Osteoblast (primary cell): Measurements from ENCODE around the gene C3AR1. TPM values are rescaled to one million over a fixed set of nuclear protein-coding genes. Genes with fewer than 3 reads are reported as not detected.

Source experiments
- DNase-seq: peaks from one replicate; pipeline ENCODE4 v3.0.0; 2011; ENCODE audit warnings: low spot score, mixed read lengths; ENCODE audit not compliant: insufficient read length; ENCODE audit errors: missing footprints
- H2AFZ ChIP-seq: 2 replicates; pipeline ENCODE4 v1.6.0; 2011; ENCODE audit warnings: mild to moderate bottlenecking, low read length
- H3K27ac ChIP-seq: 2 replicates; pipeline ENCODE4 v1.5.1; 2011; ENCODE audit warnings: mild to moderate bottlenecking, low read depth, low read length, moderate library complexity
- H3K27me3 ChIP-seq: 2 replicates; pipeline ENCODE4 v1.6.0; 2012; ENCODE audit warnings: mild to moderate bottlenecking, control low read depth, inconsistent platforms, low read length, moderate library complexity; ENCODE audit not compliant: insufficient read depth
- H3K36me3 ChIP-seq: 2 replicates; pipeline ENCODE4 v1.5.1; 2011; ENCODE audit warnings: mild to moderate bottlenecking, low read length, control low read depth, moderate library complexity; ENCODE audit not compliant: insufficient read depth
- H3K4me1 ChIP-seq: 2 replicates; pipeline ENCODE4 v1.5.1; 2011; ENCODE audit warnings: mild to moderate bottlenecking, low read length, control low read depth, moderate library complexity; ENCODE audit not compliant: insufficient read depth
- H3K4me2 ChIP-seq: 2 replicates; pipeline ENCODE4 v1.6.0; 2011; ENCODE audit warnings: mild to moderate bottlenecking, low read length; ENCODE audit not compliant: insufficient read depth
- H3K4me3 ChIP-seq: fragments of 200-600 bp; sonication (generic); 3 replicates; pipeline ENCODE4 v1.5.1; 2012; ENCODE audit warnings: mild to moderate bottlenecking, low read length, inconsistent platforms; ENCODE audit not compliant: insufficient read depth
- H3K79me2 ChIP-seq: 2 replicates; pipeline ENCODE4 v1.6.0; 2012; ENCODE audit warnings: mild to moderate bottlenecking, low read length, control low read depth, inconsistent platforms; ENCODE audit not compliant: insufficient read depth
- H3K9me3 ChIP-seq: 2 replicates; pipeline ENCODE4 v1.5.1; 2011; ENCODE audit warnings: low read depth, low read length, control low read depth
- H4K20me1 ChIP-seq: 2 replicates; pipeline ENCODE4 v1.6.0; 2012; ENCODE audit warnings: mild to moderate bottlenecking, low read length, control low read depth; ENCODE audit not compliant: insufficient read depth
- total RNA-seq: library from RNA; depleted of rRNA; stranded (reverse); fragments of >200 nt; gene quantifications from 2 replicates; pipeline ENCODE4 v1.2.3, GENCODE V29; 2012
- TF ChIP-seq, protein P1 (sequence below): IDR thresholded peaks from 2 replicates; pipeline ENCODE4 v1.5.1; 2011; ENCODE audit warnings: mild to moderate bottlenecking, low read depth, low read length, moderate library complexity; ENCODE audit errors: extremely low read depth

Gene C3AR1
- total RNA-seq, 1 donor = 0.72 TPM

DNA sequence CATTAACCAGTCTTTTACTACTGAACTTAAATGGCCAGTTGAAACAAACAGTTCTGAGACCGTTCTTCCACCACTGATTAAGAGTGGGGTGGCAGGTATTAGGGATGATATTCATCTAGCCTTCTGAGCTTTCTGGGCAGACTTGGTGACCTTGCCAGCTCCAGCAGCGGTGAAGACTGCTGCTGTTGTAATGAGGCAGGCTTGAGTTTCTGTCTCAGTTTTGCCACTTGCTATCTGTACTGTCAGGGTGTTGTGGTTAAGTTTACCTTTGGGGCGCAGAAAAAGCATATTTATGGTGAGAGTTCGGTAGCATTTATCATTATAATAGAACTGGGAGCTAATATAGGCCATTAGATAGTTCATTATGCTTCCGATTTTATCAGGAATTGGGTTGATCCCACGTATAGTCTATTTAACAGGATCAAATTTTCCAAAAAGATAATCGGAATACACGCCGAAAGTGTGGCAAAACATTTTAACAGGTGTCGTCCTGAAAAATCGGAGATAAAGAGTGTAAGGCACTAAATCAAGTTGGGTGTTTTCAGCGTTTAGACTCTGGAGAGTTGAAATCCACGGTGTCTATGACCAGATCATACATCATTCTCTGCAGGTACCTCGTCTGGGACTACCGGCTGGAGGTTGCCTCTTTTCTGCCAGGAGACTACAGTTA is 15.2 kb upstream of the C3AR1 start:
- peaks cover 9% of the 10 kb centered on the region for H4K20me1 ChIP-seq
- H3K4me2 ChIP-seq = peak overlapping the region; percentile 99
- H3K9me3 ChIP-seq = no peaks in the 10 kb centered on the region
- DNase-seq = no peak
- peak overlapping the region; percentile 87 for H3K4me3 ChIP-seq
- peaks cover 18% of the 10 kb centered on the region for H3K4me1 ChIP-seq
- peaks cover 51% of the 10 kb centered on the region for H3K79me2 ChIP-seq
- no peaks in the 10 kb centered on the region for H3K36me3 ChIP-seq
- TF ChIP-seq, protein P1, sequence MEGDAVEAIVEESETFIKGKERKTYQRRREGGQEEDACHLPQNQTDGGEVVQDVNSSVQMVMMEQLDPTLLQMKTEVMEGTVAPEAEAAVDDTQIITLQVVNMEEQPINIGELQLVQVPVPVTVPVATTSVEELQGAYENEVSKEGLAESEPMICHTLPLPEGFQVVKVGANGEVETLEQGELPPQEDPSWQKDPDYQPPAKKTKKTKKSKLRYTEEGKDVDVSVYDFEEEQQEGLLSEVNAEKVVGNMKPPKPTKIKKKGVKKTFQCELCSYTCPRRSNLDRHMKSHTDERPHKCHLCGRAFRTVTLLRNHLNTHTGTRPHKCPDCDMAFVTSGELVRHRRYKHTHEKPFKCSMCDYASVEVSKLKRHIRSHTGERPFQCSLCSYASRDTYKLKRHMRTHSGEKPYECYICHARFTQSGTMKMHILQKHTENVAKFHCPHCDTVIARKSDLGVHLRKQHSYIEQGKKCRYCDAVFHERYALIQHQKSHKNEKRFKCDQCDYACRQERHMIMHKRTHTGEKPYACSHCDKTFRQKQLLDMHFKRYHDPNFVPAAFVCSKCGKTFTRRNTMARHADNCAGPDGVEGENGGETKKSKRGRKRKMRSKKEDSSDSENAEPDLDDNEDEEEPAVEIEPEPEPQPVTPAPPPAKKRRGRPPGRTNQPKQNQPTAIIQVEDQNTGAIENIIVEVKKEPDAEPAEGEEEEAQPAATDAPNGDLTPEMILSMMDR = no peak
- H3K27ac ChIP-seq = peak overlapping the region; percentile 95
- no peaks in the 10 kb centered on the region for H3K27me3 ChIP-seq
- peak overlapping the region; percentile 99 for H2AFZ ChIP-seq

DNA sequence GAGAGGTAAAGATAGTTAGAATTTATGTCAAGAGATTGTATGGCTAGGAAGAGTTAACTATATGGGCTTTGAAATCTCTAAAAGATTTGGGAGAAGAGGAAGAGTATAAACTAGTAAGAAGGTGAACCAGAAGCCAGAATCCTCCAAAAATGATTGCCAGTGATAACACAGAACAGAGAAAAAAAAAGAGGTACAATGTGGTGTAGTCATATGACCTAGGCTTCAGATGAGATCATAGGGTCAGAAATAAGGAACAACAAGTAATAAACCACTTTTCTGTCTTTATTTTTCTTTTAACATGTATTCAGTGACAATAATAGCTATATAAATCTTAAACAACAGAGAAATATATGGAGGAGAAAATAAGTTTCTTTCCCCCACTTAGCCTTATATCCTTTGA is 14.0 kb upstream of the C3AR1 start:
- H3K36me3 ChIP-seq = no peaks in the 10 kb centered on the region
- H3K4me2 ChIP-seq = no peak overlapping the region
- H4K20me1 ChIP-seq = peaks cover 7% of the 10 kb centered on the region
- H2AFZ ChIP-seq = no peak overlapping the region
- peaks cover 18% of the 10 kb centered on the region for H3K4me1 ChIP-seq
- H3K4me3 ChIP-seq = no peak overlapping the region
- no peaks in the 10 kb centered on the region for H3K27me3 ChIP-seq
- H3K9me3 ChIP-seq = no peaks in the 10 kb centered on the region
- H3K27ac ChIP-seq = no peak overlapping the region
- no peak for DNase-seq
- TF ChIP-seq, protein P1 = no peak
- H3K79me2 ChIP-seq = peaks cover 38% of the 10 kb centered on the region

DNA sequence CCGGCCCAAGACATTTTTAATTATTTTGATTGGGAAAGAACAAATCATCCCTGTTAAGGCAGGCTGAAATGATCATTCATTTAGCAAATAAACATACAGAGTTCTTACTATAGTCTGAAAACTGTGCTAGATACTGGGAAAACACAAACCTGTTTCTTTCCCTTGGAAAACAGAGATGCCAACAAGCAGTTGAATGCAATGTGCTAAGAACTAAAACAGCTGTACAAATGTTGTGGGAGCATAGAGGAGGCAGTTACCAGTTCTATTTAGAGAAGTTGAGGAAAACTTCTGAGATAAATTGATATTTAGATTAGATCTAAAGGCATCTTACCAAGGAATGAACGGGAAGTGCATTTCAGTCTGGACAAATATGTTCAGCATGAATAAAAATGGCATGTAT is 12.8 kb upstream of the C3AR1 start:
- no peak for DNase-seq
- Histone ChIP-seq H3K27me3 (no peaks in the 10 kb centered on the region), H4K20me1 (peaks cover 5% of the 10 kb centered on the region), H3K4me3 (no peak overlapping the region), H3K4me1 (peaks cover 18% of the 10 kb centered on the region), H3K4me2 (no peak overlapping the region), H2AFZ (no peak overlapping the region), H3K36me3 (no peaks in the 10 kb centered on the region), H3K9me3 (no peaks in the 10 kb centered on the region), H3K27ac (no peak overlapping the region), H3K79me2 (peaks cover 27% of the 10 kb centered on the region)
- TF ChIP-seq, protein P1 = no peak

DNA sequence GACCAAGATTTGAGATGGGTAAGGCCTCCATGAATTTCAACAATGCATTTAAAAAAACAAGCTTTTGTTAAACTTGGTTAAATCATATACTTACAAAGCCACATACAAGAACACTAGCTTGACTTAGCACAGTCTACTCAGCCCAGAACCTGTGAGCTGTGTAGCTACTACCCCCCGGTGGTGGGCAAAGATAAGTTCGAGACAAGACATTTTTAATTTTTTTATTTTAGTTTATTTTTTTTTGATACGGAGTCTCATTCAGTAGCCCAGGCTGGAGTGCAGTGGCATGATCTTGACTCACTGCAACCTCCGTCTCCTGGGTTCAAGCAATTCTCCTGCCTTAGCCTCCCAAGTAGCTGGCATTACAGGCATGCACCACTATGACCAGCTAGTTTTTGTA is 12.2 kb upstream of the C3AR1 start:
- Histone ChIP-seq H3K27ac (no peak overlapping the region), H2AFZ (no peak overlapping the region), H3K27me3 (no peaks in the 10 kb centered on the region), H3K4me1 (peaks cover 18% of the 10 kb centered on the region), H3K4me2 (no peak overlapping the region), H3K36me3 (no peaks in the 10 kb centered on the region), H3K9me3 (no peaks in the 10 kb centered on the region), H3K4me3 (no peak overlapping the region), H3K79me2 (peaks cover 21% of the 10 kb centered on the region), H4K20me1 (peaks cover under 1% of the 10 kb centered on the region)
- TF ChIP-seq, protein P1 = peak; percentile 57
- peak; percentile 51 for DNase-seq
